WTC11 (cell line): ENCODE measurements around the gene PPTC7.

ENCODE experiments used
- TF ChIP-seq, protein P1 (sequence below): sonication (generic); formaldehyde crosslinking; IDR thresholded peaks from 2 replicates; pipeline ENCODE4 v1.8.1; 2023; ENCODE audit warnings: mild to moderate bottlenecking, missing genetic modification reagents, moderate library complexity
- TF ChIP-seq, protein P2 (sequence below): fragments of 200-600 bp; IDR thresholded peaks from 2 replicates; pipeline ENCODE4 v1.8.0; 2022; ENCODE audit warnings: antibody characterized with exemption

- TF ChIP-seq, protein P1, sequence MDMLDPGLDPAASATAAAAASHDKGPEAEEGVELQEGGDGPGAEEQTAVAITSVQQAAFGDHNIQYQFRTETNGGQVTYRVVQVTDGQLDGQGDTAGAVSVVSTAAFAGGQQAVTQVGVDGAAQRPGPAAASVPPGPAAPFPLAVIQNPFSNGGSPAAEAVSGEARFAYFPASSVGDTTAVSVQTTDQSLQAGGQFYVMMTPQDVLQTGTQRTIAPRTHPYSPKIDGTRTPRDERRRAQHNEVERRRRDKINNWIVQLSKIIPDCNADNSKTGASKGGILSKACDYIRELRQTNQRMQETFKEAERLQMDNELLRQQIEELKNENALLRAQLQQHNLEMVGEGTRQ (CRISPR knock-in tag), result no peak
- TF ChIP-seq, protein P2, sequence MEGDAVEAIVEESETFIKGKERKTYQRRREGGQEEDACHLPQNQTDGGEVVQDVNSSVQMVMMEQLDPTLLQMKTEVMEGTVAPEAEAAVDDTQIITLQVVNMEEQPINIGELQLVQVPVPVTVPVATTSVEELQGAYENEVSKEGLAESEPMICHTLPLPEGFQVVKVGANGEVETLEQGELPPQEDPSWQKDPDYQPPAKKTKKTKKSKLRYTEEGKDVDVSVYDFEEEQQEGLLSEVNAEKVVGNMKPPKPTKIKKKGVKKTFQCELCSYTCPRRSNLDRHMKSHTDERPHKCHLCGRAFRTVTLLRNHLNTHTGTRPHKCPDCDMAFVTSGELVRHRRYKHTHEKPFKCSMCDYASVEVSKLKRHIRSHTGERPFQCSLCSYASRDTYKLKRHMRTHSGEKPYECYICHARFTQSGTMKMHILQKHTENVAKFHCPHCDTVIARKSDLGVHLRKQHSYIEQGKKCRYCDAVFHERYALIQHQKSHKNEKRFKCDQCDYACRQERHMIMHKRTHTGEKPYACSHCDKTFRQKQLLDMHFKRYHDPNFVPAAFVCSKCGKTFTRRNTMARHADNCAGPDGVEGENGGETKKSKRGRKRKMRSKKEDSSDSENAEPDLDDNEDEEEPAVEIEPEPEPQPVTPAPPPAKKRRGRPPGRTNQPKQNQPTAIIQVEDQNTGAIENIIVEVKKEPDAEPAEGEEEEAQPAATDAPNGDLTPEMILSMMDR, result no peak
These were observed 17.1 kb upstream of the PPTC7 start for GRCh38 chr12:110600254-110600653.
